OCI-LY3 (cell line): ENCODE data around the gene KIR3DL1.

Experiments
- H2AFZ ChIP-seq: fragments of 200-600, 300-600 bp; shearing (Covaris generic); 2 replicates; pipeline ENCODE4 v1.6.0; 2014; ENCODE audit warnings: antibody characterized with exemption, low read depth, low read length
- H3K27ac ChIP-seq: fragments of 200-600, 300-600 bp; sonication (generic); 2 replicates; pipeline ENCODE4 v1.5.1; 2014; ENCODE audit warnings: mild to moderate bottlenecking, low read length, moderate library complexity, mixed read lengths
- H3K27me3 ChIP-seq: fragments of 200-600, 300-600 bp; sonication (generic); 2 replicates; pipeline ENCODE4 v1.6.1; 2014; ENCODE audit warnings: low read depth, low read length, mixed read lengths
- H3K36me3 ChIP-seq: fragments of 200-600, 300-600 bp; sonication (generic); replicated peaks from 2 replicates; pipeline ENCODE3; 2014; ENCODE audit warnings: low read depth, low read length, mixed read lengths
- H3K4me1 ChIP-seq: fragments of 300-600, 200-600 bp; sonication (generic); 2 replicates; pipeline ENCODE4 v1.6.1; 2014; ENCODE audit warnings: low read length, mixed read lengths
- H3K4me2 ChIP-seq: fragments of 200-600, 300-600 bp; sonication (generic); 2 replicates; pipeline ENCODE4 v1.6.1; 2014; ENCODE audit warnings: low read length, mixed read lengths
- H3K4me3 ChIP-seq: fragments of 300-600, 200-600 bp; sonication (generic); 2 replicates; pipeline ENCODE4 v1.5.1; 2014; ENCODE audit warnings: antibody characterized with exemption, mild to moderate bottlenecking, low read length, moderate library complexity
- H3K79me2 ChIP-seq: fragments of 300-600, 200-600 bp; shearing (Covaris generic); 2 replicates; pipeline ENCODE4 v1.6.1; 2014; ENCODE audit warnings: mild to moderate bottlenecking, low read length, mixed read lengths
- H3K9ac ChIP-seq: fragments of 300-600, 200-600 bp; shearing (Covaris generic); 2 replicates; pipeline ENCODE4 v1.6.0; 2014; ENCODE audit warnings: mild to moderate bottlenecking, low read length, moderate library complexity
- H3K9me3 ChIP-seq: fragments of 200-600, 300-600 bp; shearing (Covaris generic); 2 replicates; pipeline ENCODE4 v1.6.1; 2014; ENCODE audit warnings: low read length, mixed read lengths; ENCODE audit not compliant: insufficient read depth
- H4K20me1 ChIP-seq: fragments of 200-600, 300-600 bp; sonication (generic); 2 replicates; pipeline ENCODE4 v1.6.1; 2016; ENCODE audit warnings: low read length, mixed read lengths; ENCODE audit not compliant: insufficient read depth
- EZH2phosphoT487 ChIP-seq: fragments of 200-600 bp; shearing (Covaris generic); IDR thresholded peaks from 2 replicates; pipeline ENCODE4 v1.6.1; 2018; ENCODE audit warnings: antibody characterized with exemption, mixed run types, low read depth
- TF ChIP-seq, protein P1 (sequence below): fragments of 200-600, 300-600 bp; sonication (generic); IDR thresholded peaks from 2 replicates; pipeline ENCODE4 v1.5.1; 2014; ENCODE audit warnings: antibody characterized with exemption, low read length, low read depth

Gene KIR3DL1

DNA sequence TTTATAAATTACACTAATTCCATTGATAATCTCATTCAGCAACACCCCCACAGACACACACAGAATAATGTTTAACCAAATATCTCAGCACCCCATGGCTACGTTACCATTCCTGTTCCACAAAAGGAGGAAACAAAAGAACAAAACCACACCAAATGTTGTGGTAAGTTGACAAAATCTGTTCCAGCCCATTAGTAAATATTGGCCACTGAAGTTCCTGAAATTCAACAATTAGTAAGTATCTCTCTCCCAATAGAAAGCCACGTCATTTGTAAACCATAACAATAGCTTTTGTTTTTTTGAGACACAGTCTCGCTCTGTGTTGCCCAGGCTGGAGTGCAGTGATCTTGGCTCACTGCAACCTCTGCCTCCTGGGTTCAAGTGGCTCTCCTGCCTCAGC is 55.4 kb downstream of the KIR3DL1 start:
- H4K20me1 ChIP-seq, result no peaks in the 10 kb centered on the region
- peaks cover 6% of the 10 kb centered on the region for H3K4me1 ChIP-seq
- H3K79me2 ChIP-seq, result no peaks in the 10 kb centered on the region
- peaks cover 27% of the 10 kb centered on the region for H3K27me3 ChIP-seq
- H2AFZ ChIP-seq, result no peak overlapping the region
- no peak overlapping the region for H3K4me2 ChIP-seq
- no peak overlapping the region for H3K27ac ChIP-seq
- TF ChIP-seq, protein P1, sequence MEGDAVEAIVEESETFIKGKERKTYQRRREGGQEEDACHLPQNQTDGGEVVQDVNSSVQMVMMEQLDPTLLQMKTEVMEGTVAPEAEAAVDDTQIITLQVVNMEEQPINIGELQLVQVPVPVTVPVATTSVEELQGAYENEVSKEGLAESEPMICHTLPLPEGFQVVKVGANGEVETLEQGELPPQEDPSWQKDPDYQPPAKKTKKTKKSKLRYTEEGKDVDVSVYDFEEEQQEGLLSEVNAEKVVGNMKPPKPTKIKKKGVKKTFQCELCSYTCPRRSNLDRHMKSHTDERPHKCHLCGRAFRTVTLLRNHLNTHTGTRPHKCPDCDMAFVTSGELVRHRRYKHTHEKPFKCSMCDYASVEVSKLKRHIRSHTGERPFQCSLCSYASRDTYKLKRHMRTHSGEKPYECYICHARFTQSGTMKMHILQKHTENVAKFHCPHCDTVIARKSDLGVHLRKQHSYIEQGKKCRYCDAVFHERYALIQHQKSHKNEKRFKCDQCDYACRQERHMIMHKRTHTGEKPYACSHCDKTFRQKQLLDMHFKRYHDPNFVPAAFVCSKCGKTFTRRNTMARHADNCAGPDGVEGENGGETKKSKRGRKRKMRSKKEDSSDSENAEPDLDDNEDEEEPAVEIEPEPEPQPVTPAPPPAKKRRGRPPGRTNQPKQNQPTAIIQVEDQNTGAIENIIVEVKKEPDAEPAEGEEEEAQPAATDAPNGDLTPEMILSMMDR, result no peak
- TF ChIP-seq EZH2phosphoT487, result no peak
- no peak overlapping the region for H3K4me3 ChIP-seq
- no peak overlapping the region for H3K9ac ChIP-seq
- no peaks in the 10 kb centered on the region for H3K9me3 ChIP-seq
- H3K36me3 ChIP-seq, result no peaks in the 10 kb centered on the region

- H3K4me2 ChIP-seq, result no peak within 1 kb of the TSS
- TF ChIP-seq, protein P1, result no peak
- no peak for TF ChIP-seq EZH2phosphoT487
- H3K4me1 ChIP-seq, result peaks cover 6% of the 10 kb centered on the region
- no peaks in the 10 kb centered on the region for H4K20me1 ChIP-seq
- no peak within 1 kb of the TSS for H3K27ac ChIP-seq
- no peak within 1 kb of the TSS for H2AFZ ChIP-seq
- H3K79me2 ChIP-seq, result no peaks in the 10 kb centered on the region
- H3K9me3 ChIP-seq, result no peaks in the 10 kb centered on the region
- no peak within 1 kb of the TSS for H3K9ac ChIP-seq
- H3K27me3 ChIP-seq, result peaks cover 39% of the 10 kb centered on the region
- H3K36me3 ChIP-seq, result no peaks in the 10 kb centered on the region
- H3K4me3 ChIP-seq, result no peak within 1 kb of the TSS
These were observed 57.7 kb downstream of the KIR3DL1 start, which contains the start of gene FCAR for GRCh38 chr19:54873990-54874389. TSS of gene FCAR (plus strand) at chr19:54874235. CDS start at chr19:54874290, 55 bp downstream.

GRCh38 chr19:54875506-54875905 is 59.2 kb downstream of the KIR3DL1 start:
- Histone ChIP-seq H2AFZ (no peak overlapping the region), H3K9ac (no peak overlapping the region), H3K4me2 (no peak overlapping the region), H3K9me3 (no peaks in the 10 kb centered on the region), H3K27ac (no peak overlapping the region), H3K4me3 (no peak overlapping the region), H3K79me2 (no peaks in the 10 kb centered on the region), H3K4me1 (peaks cover 6% of the 10 kb centered on the region), H3K27me3 (peaks cover 48% of the 10 kb centered on the region), H4K20me1 (no peaks in the 10 kb centered on the region), H3K36me3 (no peaks in the 10 kb centered on the region)
- TF ChIP-seq, protein P1, result no peak
- TF ChIP-seq EZH2phosphoT487, result no peak

DNA sequence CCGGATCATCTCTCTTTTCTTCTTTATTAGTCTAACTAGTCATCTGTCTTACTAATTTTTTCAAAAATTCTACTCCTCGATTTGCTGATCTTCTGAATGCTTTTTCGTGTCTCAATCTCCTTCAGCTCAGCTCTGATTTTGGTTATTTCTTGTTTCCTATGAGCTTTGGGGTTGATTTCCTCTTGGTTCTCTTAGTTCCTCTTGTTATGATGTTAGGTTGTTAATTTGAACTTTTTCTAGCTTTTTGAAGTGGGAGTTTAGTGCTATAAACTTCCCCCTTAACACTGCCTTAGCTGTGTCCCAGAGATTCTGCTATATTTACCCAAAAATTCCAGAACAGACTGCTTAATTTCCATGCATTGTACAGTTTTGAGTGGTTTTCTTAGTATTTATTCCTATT is 61.2 kb downstream of the KIR3DL1 start:
- Histone ChIP-seq H3K36me3 (no peaks in the 10 kb centered on the region), H2AFZ (no peak overlapping the region), H4K20me1 (no peaks in the 10 kb centered on the region), H3K4me3 (no peak overlapping the region), H3K79me2 (no peaks in the 10 kb centered on the region), H3K9ac (no peak overlapping the region), H3K27me3 (peaks cover 47% of the 10 kb centered on the region), H3K27ac (no peak overlapping the region), H3K9me3 (no peaks in the 10 kb centered on the region), H3K4me2 (no peak overlapping the region), H3K4me1 (peaks cover 10% of the 10 kb centered on the region)
- TF ChIP-seq EZH2phosphoT487, result no peak
- TF ChIP-seq, protein P1, result no peak
